ENCODE data around the gene BTBD2. TPM values are rescaled to one million over a fixed set of nuclear protein-coding genes. Genes with fewer than 3 reads are reported as not detected.

Gene BTBD2
- total RNA-seq, 1 experiment from 2014 or later, result 52.2 TPM

DNA sequence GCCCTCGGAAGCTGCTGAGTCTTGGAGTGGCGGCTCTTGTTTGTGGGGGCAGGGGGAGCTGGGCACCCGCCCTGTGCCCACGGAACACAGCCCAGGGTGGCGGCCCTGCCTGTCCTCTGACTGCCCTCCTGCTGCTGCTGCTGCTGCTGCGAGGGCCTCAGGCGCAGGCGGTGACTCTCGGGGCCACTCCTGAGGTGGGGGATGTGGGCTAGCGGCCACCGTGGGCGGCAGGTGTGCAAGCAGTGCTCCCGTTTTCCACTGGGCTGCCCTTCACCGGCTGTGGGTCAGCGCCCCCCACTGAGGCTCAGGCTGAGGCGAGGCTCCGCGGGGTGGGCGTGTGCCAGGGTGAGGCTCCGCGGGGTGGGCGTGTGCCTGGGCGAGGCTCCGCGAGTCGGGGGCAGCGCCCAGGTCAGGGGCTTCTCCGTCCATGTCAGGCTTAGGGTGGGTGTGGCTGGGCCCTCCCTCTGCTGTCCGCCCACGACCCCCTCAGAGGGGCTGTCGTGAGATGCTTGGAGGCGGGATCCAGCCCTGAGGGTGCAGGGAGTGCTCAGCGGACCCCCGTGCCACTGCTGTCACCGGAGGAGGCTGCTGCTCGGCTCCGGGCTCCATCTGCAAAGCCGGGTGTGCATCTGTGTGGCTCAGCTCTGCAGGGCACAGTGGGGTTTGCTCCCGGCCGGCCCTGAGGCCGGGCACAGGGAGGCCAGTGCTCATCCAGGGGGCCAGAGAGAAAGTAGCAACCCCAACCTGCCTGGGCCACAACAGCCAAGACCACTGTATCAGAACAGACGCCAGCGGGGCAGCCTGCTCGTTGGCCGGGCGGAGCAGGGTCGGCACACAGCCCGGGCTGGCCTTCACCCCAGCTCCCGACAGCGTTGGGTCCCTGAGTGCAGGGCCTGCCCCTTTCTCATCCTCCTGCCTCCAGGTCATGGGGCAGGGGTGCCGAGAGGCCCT is 60.1 kb downstream of the BTBD2 start:
- H3K36me3 ChIP-seq (ENCODE audit: control insufficient read depth, insufficient read depth, low read length), result no peaks in the 10 kb centered on the region

DNA sequence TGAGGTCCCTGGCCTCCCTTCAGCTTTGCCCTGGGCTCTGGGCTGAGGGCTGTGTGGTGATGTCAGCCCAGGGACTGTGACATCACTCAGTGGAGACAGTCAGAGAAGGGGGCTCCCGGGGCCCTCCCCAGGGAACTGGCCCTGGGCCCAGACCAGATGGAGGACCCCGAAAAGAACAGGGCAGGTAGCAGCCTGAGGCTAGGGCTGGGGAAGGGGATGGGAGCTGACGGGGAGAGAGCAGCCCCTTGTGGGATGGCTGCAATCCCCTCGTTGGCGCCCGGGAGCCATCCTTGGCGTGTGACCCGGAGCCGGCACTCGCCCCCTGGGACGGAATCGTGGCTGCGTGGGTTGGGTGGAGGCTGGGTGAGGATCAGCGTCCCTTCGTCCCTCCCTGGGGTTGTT is 61.0 kb downstream of the BTBD2 start:
- no peak overlapping the region for H3K4me3 Mint-ChIP-seq (ENCODE audit: unreplicated experiment)
- no peaks in the 10 kb centered on the region for H3K9me3 Mint-ChIP-seq (ENCODE audit: unreplicated experiment)
- intact Hi-C loops (cut with micrococcal nuclease; ENCODE audit: unreplicated experiment), result no loop called here
- H3K4me1 Mint-ChIP-seq (ENCODE audit: low read depth, unreplicated experiment), result no peaks in the 10 kb centered on the region
- no peak overlapping the region for H3K4me3 ChIP-seq (ENCODE audit: low read depth, low read length)
- TF ChIP-seq, protein P1, sequence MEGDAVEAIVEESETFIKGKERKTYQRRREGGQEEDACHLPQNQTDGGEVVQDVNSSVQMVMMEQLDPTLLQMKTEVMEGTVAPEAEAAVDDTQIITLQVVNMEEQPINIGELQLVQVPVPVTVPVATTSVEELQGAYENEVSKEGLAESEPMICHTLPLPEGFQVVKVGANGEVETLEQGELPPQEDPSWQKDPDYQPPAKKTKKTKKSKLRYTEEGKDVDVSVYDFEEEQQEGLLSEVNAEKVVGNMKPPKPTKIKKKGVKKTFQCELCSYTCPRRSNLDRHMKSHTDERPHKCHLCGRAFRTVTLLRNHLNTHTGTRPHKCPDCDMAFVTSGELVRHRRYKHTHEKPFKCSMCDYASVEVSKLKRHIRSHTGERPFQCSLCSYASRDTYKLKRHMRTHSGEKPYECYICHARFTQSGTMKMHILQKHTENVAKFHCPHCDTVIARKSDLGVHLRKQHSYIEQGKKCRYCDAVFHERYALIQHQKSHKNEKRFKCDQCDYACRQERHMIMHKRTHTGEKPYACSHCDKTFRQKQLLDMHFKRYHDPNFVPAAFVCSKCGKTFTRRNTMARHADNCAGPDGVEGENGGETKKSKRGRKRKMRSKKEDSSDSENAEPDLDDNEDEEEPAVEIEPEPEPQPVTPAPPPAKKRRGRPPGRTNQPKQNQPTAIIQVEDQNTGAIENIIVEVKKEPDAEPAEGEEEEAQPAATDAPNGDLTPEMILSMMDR (IDR thresholded peaks at IDR 0.05; ENCODE audit: insufficient read depth in 1 of 2, low read depth in 1 of 2, low read length in 1 of 2, severe bottlenecking in 1 of 2, unreplicated experiment in 1 of 2), result no peak
- no peak overlapping the region for H3K27ac Mint-ChIP-seq (ENCODE audit: unreplicated experiment)
- H3K36me3 Mint-ChIP-seq (ENCODE audit: insufficient read depth, unreplicated experiment), result peaks cover 15% of the 10 kb centered on the region
- POLR2A ChIA-PET, result no interaction called here
- BruUV-seq (replicated peaks), result no TSS peak
- CTCF ChIA-PET, result no interaction called here
- H3K9me3 ChIP-seq, result no peaks in the 10 kb centered on the region
- no peaks in the 10 kb centered on the region for H3K27me3 ChIP-seq (replicated peaks; ENCODE audit: control insufficient read depth, insufficient read depth, low read length)
- H3K27me3 Mint-ChIP-seq (ENCODE audit: insufficient read depth, unreplicated experiment), result no peaks in the 10 kb centered on the region
- no peaks in the 10 kb centered on the region for H3K4me1 ChIP-seq
- DNase-seq, result no peak
- H3K36me3 ChIP-seq (ENCODE audit: control insufficient read depth, insufficient read depth, low read length), result no peaks in the 10 kb centered on the region

More for the DNA sequence above, 60.1 kb downstream of the BTBD2 start:
- TF ChIP-seq, protein P1 (IDR thresholded peaks at IDR 0.05; ENCODE audit: insufficient read depth in 1 of 2, low read depth in 1 of 2, low read length in 1 of 2, severe bottlenecking in 1 of 2, unreplicated experiment in 1 of 2), result no peak
- H3K9me3 ChIP-seq, result no peaks in the 10 kb centered on the region
- BruUV-seq (replicated peaks), result no TSS peak
- POLR2A ChIA-PET, result no interaction called here
- Mint-ChIP-seq H3K36me3 (ENCODE audit: insufficient read depth, unreplicated experiment) (peaks cover 12% of the 10 kb centered on the region), H3K27ac (ENCODE audit: unreplicated experiment) (no peak overlapping the region), H3K4me3 (ENCODE audit: unreplicated experiment) (no peak overlapping the region), H3K9me3 (ENCODE audit: unreplicated experiment) (no peaks in the 10 kb centered on the region), H3K27me3 (ENCODE audit: insufficient read depth, unreplicated experiment) (no peaks in the 10 kb centered on the region), H3K4me1 (ENCODE audit: low read depth, unreplicated experiment) (no peaks in the 10 kb centered on the region)
- H3K4me3 ChIP-seq (ENCODE audit: low read depth, low read length), result no peak overlapping the region
- CTCF ChIA-PET, result no interaction called here
- H3K27me3 ChIP-seq (replicated peaks; ENCODE audit: control insufficient read depth, insufficient read depth, low read length), result no peaks in the 10 kb centered on the region
- intact Hi-C loops (cut with micrococcal nuclease; ENCODE audit: unreplicated experiment), result no loop called here
- H3K4me1 ChIP-seq, result no peaks in the 10 kb centered on the region
- DNase-seq, result no peak

DNA sequence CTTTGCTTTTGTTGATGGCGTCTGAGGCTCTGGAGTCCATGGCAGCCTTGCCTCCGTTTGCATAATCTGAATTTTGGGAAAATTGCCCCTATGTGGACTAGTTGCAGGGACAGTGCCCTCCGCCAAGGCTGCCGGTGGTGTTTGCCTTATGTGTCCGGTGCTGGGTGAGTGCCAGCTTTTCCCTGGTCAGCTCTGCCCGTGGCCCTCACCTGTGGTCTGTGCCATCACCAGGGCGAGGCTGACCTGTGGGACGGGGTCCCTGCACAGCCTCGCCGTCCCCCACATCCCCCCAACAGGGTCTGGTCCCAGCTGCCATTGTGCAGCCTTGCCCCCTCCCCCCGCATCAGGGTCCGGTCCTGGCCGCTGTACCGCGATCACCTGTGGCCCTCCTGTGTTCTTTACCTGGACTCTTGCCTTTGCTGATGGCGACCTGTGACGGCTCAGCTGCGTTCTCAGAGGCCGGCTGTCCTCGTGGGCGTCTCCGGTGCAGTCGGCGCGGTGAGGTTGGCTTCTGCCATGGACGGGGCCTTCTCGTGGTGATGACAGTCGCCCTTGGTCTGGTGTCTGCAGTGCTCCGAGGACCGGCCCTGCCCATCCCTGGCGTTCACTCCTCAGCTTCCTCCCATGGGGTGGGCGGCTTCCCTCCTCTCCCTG is 61.9 kb downstream of the BTBD2 start:
- H3K27me3 Mint-ChIP-seq (ENCODE audit: insufficient read depth, unreplicated experiment), result no peaks in the 10 kb centered on the region

More for the DNA sequence above, 61.9 kb downstream of the BTBD2 start:
- Mint-ChIP-seq H3K36me3 (ENCODE audit: insufficient read depth, unreplicated experiment) (peaks cover 22% of the 10 kb centered on the region), H3K9me3 (ENCODE audit: unreplicated experiment) (no peaks in the 10 kb centered on the region), H3K4me1 (ENCODE audit: low read depth, unreplicated experiment) (no peaks in the 10 kb centered on the region), H3K27ac (ENCODE audit: unreplicated experiment) (no peak overlapping the region), H3K4me3 (ENCODE audit: unreplicated experiment) (no peak overlapping the region)
- CTCF ChIA-PET, result no interaction called here
- H3K4me3 ChIP-seq (ENCODE audit: low read depth, low read length), result no peak overlapping the region
- no peaks in the 10 kb centered on the region for H3K9me3 ChIP-seq
- H3K4me1 ChIP-seq, result no peaks in the 10 kb centered on the region
- intact Hi-C loops (cut with micrococcal nuclease; ENCODE audit: unreplicated experiment), result no loop called here
- no peaks in the 10 kb centered on the region; the same call in 1 of the 2 replicates for H3K36me3 ChIP-seq (ENCODE audit: control insufficient read depth, insufficient read depth, low read length)
- DNase-seq, result no peak
- POLR2A ChIA-PET, result no interaction called here
- no peaks in the 10 kb centered on the region for H3K27me3 ChIP-seq (replicated peaks; ENCODE audit: control insufficient read depth, insufficient read depth, low read length)
- TF ChIP-seq, protein P1 (IDR thresholded peaks at IDR 0.05; ENCODE audit: insufficient read depth in 1 of 2, low read depth in 1 of 2, low read length in 1 of 2, severe bottlenecking in 1 of 2, unreplicated experiment in 1 of 2), result no peak
- BruUV-seq (replicated peaks), result no TSS peak

Measured in Caco-2 (cell line).